H9 (cell line): ENCODE measurements around the gene RADX. TPM values are rescaled to one million over a fixed set of nuclear protein-coding genes. Genes with fewer than 3 reads are reported as not detected.

ENCODE experiments used
- DNase-seq: peaks from one replicate; pipeline ENCODE4 v3.0.0-alpha.2; 2017
- H2AFZ ChIP-seq: one replicate; pipeline ENCODE4 v1.6.1; 2013; ENCODE audit warnings: mild to moderate bottlenecking, low read length, control low read depth, moderate library complexity
- H2AK5ac ChIP-seq: 2 replicates; pipeline ENCODE4 v1.6.1; 2013; ENCODE audit warnings: low read length, control low read depth, mixed read lengths; ENCODE audit not compliant: insufficient read length
- H2BK120ac ChIP-seq: one replicate; pipeline ENCODE4 v1.6.1; 2013; ENCODE audit warnings: low read depth, mild to moderate bottlenecking, low read length, control low read depth, inconsistent platforms; ENCODE audit not compliant: poor library complexity, severe bottlenecking
- H2BK12ac ChIP-seq: 2 replicates; pipeline ENCODE4 v1.6.1; 2013; ENCODE audit warnings: low read length, control low read depth, mixed read lengths, low read depth; ENCODE audit not compliant: insufficient read length
- H2BK15ac ChIP-seq: 2 replicates; pipeline ENCODE4 v1.6.1; 2013; ENCODE audit warnings: low read depth, low read length, control low read depth
- H2BK20ac ChIP-seq: one replicate; pipeline ENCODE4 v1.6.1; 2013; ENCODE audit warnings: low read depth, mild to moderate bottlenecking, low read length, control low read depth, inconsistent platforms; ENCODE audit not compliant: poor library complexity, severe bottlenecking
- H2BK5ac ChIP-seq: 2 replicates; pipeline ENCODE4 v1.6.1; 2013; ENCODE audit warnings: low read length, control low read depth, mixed read lengths; ENCODE audit not compliant: insufficient read length
- H3K14ac ChIP-seq: 2 replicates; pipeline ENCODE4 v1.6.1; 2013; ENCODE audit warnings: low read length, control low read depth; ENCODE audit not compliant: insufficient read depth
- H3K18ac ChIP-seq: 2 replicates; pipeline ENCODE4 v1.6.1; 2013; ENCODE audit warnings: low read depth, mild to moderate bottlenecking, mixed read lengths, low read length, control low read depth; ENCODE audit not compliant: insufficient read length
- H3K23ac ChIP-seq: 2 replicates; pipeline ENCODE4 v1.6.1; 2013; ENCODE audit warnings: low read length, control low read depth, mixed read lengths, low read depth; ENCODE audit not compliant: insufficient read length
- H3K23me2 ChIP-seq: 2 replicates; pipeline ENCODE4 v1.6.1; 2013; ENCODE audit warnings: low read depth, mild to moderate bottlenecking, mixed read lengths, low read length, control low read depth; ENCODE audit not compliant: insufficient read length, poor library complexity, severe bottlenecking
- H3K27ac ChIP-seq: 2 replicates; pipeline ENCODE4 v1.5.1; 2013; ENCODE audit warnings: low read length, control low read depth, mixed read lengths, low read depth; ENCODE audit not compliant: insufficient read length
- H3K27me3 ChIP-seq: 2 replicates; pipeline ENCODE4 v1.6.1; 2013; ENCODE audit warnings: low read length, control low read depth, inconsistent platforms; ENCODE audit not compliant: insufficient read depth
- H3K4ac ChIP-seq: 2 replicates; pipeline ENCODE4 v1.6.1; 2013; ENCODE audit warnings: low read depth, mild to moderate bottlenecking, control low read depth, inconsistent platforms, low read length, moderate library complexity
- H3K4me1 ChIP-seq: 2 replicates; pipeline ENCODE4 v1.6.1; 2013; ENCODE audit warnings: low read length, control low read depth, inconsistent platforms; ENCODE audit not compliant: insufficient read depth
- H3K4me2 ChIP-seq: 2 replicates; pipeline ENCODE4 v1.6.1; 2013; ENCODE audit warnings: low read length, control low read depth, mixed read lengths; ENCODE audit not compliant: insufficient read length, insufficient read depth
- H3K56ac ChIP-seq: 2 replicates; pipeline ENCODE4 v1.6.1; 2013; ENCODE audit warnings: low read depth, mild to moderate bottlenecking, mixed read lengths, low read length, control low read depth; ENCODE audit not compliant: insufficient read length
- H3K79me1 ChIP-seq: 2 replicates; pipeline ENCODE4 v1.6.1; 2013; ENCODE audit warnings: low read depth, mild to moderate bottlenecking, moderate library complexity, low read length, control low read depth, inconsistent platforms; ENCODE audit not compliant: insufficient read depth, poor library complexity, severe bottlenecking
- H3K79me2 ChIP-seq: 2 replicates; pipeline ENCODE4 v1.6.1; 2013; ENCODE audit warnings: low read length, control low read depth, inconsistent platforms; ENCODE audit not compliant: insufficient read depth
- H3K9ac ChIP-seq: 2 replicates; pipeline ENCODE4 v1.6.1; 2013; ENCODE audit warnings: low read length, control low read depth, mixed read lengths; ENCODE audit not compliant: insufficient read length; ENCODE audit errors: extremely low read depth
- H3K9me3 ChIP-seq: one replicate; pipeline ENCODE4 v1.6.1; 2013; ENCODE audit warnings: low read depth, low read length, inconsistent platforms; ENCODE audit not compliant: control insufficient read depth
- H3T11ph ChIP-seq: one replicate; pipeline ENCODE4 v1.6.1; 2013; ENCODE audit warnings: mild to moderate bottlenecking, low read length, control low read depth, inconsistent platforms
- H4K20me1 ChIP-seq: one replicate; pipeline ENCODE4 v1.6.1; 2013; ENCODE audit not compliant: control insufficient read depth, insufficient read length, insufficient read depth
- H4K5ac ChIP-seq: 2 replicates; pipeline ENCODE4 v1.6.1; 2013; ENCODE audit warnings: low read depth, mild to moderate bottlenecking, mixed read lengths, low read length, control low read depth; ENCODE audit not compliant: insufficient read length
- H4K8ac ChIP-seq: replicated peaks from 2 replicates; pipeline ENCODE4 v1.6.1; 2013; ENCODE audit warnings: low read length, control low read depth, mixed read lengths, low read depth; ENCODE audit not compliant: insufficient read length
- H4K91ac ChIP-seq: 2 replicates; pipeline ENCODE4 v1.6.1; 2013; ENCODE audit warnings: low read depth, mild to moderate bottlenecking, moderate library complexity, mixed read lengths, low read length, control low read depth; ENCODE audit not compliant: insufficient read length
- H3K27ac Mint-ChIP-seq, 3 experiments: 2 replicates in 2 of 3; 3 replicates in 1 of 3; pipeline ENCODE4 v1.8.0; 2020 to 2021; ENCODE audit warnings: mixed read lengths in 3 of 3, mild to moderate bottlenecking in 1 of 3, moderate library complexity in 1 of 3
- H3K27me3 Mint-ChIP-seq: 2 replicates; pipeline ENCODE4 v1.8.0; 2021; ENCODE audit warnings: low read depth, mild to moderate bottlenecking, moderate library complexity, mixed read lengths
- H3K36me3 Mint-ChIP-seq, 3 experiments: 2 replicates in 2 of 3; 3 replicates in 1 of 3; pipeline ENCODE4 v1.8.0; 2020 to 2021; ENCODE audit warnings: low read depth in 3 of 3, mixed read lengths in 3 of 3; ENCODE audit not compliant: insufficient read depth in 1 of 3
- H3K4me1 Mint-ChIP-seq, 2 experiments: 2 replicates each; pipeline ENCODE4 v1.8.0; 2020; ENCODE audit warnings: mixed read lengths in 2 of 2
- H3K4me3 Mint-ChIP-seq, 2 experiments: 2 replicates in 1 of 2; 3 replicates in 1 of 2; pipeline ENCODE4 v1.8.0; 2020 to 2021; ENCODE audit warnings: mild to moderate bottlenecking in 2 of 2, mixed read lengths in 2 of 2, moderate library complexity in 1 of 2
- H3K9me3 Mint-ChIP-seq, 2 experiments: 2 replicates in 1 of 2; 3 replicates in 1 of 2; pipeline ENCODE4 v1.8.0; 2020; ENCODE audit warnings: mild to moderate bottlenecking in 2 of 2, mixed read lengths in 2 of 2, moderate library complexity in 1 of 2
- WGBS: extraction: QIAGEN DNeasy Blood & Tissue Kit; methylation state at CpG from one replicate; pipeline ENCODE4 v1.1.7; 2013; ENCODE audit warnings: missing lambda C conversion rate, low lambda C conversion rate, mixed read lengths; ENCODE audit not compliant: insufficient read length; ENCODE audit errors: extremely low coverage; 5-methylcytosine and 5-hydroxymethylcytosine counted together
- microRNA-seq: library from miRNA; unstranded; fragments of <30 nt; microRNA quantifications from one replicate; pipeline ENCODE4, GENCODE V29; 2020; ENCODE audit warnings: borderline microRNAs expressed
- total RNA-seq: library from RNA; stranded (reverse); gene quantifications from 2 replicates; pipeline ENCODE4 v1.2.1, GENCODE V29; 2021
- TF ChIP-seq, protein P1 (sequence below): fragments of 200-600 bp; sonication (generic); conservative IDR thresholded peaks from 3 replicates; pipeline ENCODE4 v1.8.0; 2021; ENCODE audit warnings: antibody characterized with exemption, mild to moderate bottlenecking

RADX gene
- total RNA-seq, 1 experiment from 2014 or later = 1.5 TPM

DNA sequence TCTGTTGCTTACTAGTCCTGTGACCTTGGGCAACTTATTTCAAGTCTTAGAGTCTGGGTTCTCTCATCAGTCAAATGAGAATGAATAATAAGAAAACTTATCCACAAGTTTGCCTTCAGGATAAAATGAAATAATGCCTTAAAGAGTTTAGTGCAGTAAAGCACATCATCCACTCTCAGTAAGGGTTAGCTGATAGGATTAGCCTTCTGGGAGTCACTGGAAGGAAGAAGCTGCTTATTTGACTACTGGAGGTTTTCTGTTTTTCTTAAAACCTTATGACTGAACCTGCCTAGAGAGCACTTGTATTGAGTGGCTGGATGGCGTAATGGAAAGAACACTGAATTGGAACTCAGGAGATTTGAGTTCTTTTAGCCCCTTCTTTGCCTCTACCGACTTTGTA is 116.6 kb downstream of the RADX start:
- no peak overlapping the region for H3K23ac ChIP-seq
- no peak overlapping the region for H3K27ac ChIP-seq
- Mint-ChIP-seq H3K4me3 (no peak overlapping the region), H3K9me3 (peaks cover 0 to 49% of the 10 kb centered on the region in 2 experiments; a peak in 4 of 5 replicates), H3K27me3 (peaks cover 70% of the 10 kb centered on the region), H3K4me1 (peaks cover 9 to 11% of the 10 kb centered on the region in 2 experiments), H3K36me3 (peaks cover 0 to 2% (median 0%) of the 10 kb centered on the region in 3 experiments; a peak in 2 of 7 replicates), H3K27ac (no peak overlapping the region)
- H3K27me3 ChIP-seq = peaks cover 10% of the 10 kb centered on the region; the same call in 1 of the 2 replicates
- no peak for DNase-seq
- no CpG with 5 or more reads among the region's 2 CpGs for WGBS
- H3K18ac ChIP-seq = no peak overlapping the region
- no peak overlapping the region for H2BK15ac ChIP-seq
- H3K56ac ChIP-seq = no peak overlapping the region
- no peak overlapping the region for H4K5ac ChIP-seq
- H2AFZ ChIP-seq = no peak overlapping the region
- no peaks in the 10 kb centered on the region for H3K79me2 ChIP-seq
- no peak overlapping the region for H2BK5ac ChIP-seq
- no peak overlapping the region for H2BK120ac ChIP-seq
- H2BK20ac ChIP-seq = no peak overlapping the region
- no peak overlapping the region for H3K14ac ChIP-seq
- no peak overlapping the region for H2BK12ac ChIP-seq
- no peak overlapping the region for H4K91ac ChIP-seq
- no peaks in the 10 kb centered on the region; the same call in 1 of the 2 replicates for H3K4me1 ChIP-seq
- no peak overlapping the region for H3K4me2 ChIP-seq
- no peak overlapping the region for H4K8ac ChIP-seq
- TF ChIP-seq, protein P1, sequence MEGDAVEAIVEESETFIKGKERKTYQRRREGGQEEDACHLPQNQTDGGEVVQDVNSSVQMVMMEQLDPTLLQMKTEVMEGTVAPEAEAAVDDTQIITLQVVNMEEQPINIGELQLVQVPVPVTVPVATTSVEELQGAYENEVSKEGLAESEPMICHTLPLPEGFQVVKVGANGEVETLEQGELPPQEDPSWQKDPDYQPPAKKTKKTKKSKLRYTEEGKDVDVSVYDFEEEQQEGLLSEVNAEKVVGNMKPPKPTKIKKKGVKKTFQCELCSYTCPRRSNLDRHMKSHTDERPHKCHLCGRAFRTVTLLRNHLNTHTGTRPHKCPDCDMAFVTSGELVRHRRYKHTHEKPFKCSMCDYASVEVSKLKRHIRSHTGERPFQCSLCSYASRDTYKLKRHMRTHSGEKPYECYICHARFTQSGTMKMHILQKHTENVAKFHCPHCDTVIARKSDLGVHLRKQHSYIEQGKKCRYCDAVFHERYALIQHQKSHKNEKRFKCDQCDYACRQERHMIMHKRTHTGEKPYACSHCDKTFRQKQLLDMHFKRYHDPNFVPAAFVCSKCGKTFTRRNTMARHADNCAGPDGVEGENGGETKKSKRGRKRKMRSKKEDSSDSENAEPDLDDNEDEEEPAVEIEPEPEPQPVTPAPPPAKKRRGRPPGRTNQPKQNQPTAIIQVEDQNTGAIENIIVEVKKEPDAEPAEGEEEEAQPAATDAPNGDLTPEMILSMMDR = no peak
- H4K20me1 ChIP-seq = no peaks in the 10 kb centered on the region
- no peaks in the 10 kb centered on the region for H3K9me3 ChIP-seq
- no peak overlapping the region for H3K9ac ChIP-seq
- no peaks in the 10 kb centered on the region for H3K79me1 ChIP-seq
- H2AK5ac ChIP-seq = no peak overlapping the region
- H3K23me2 ChIP-seq = peaks cover 5% of the 10 kb centered on the region
- H3K4ac ChIP-seq = no peak overlapping the region
- H3T11ph ChIP-seq = no peak overlapping the region

Small RNA genes within 50 kb of the gene (microRNA-seq; reads per million reads assigned to microRNA genes)
- not detected for gene MIR548AN

Other genes starting within 250 kb of the RADX start
- 0.09 and 0.13 TPM in 2 replicates for gene RNF128, start 114.7 kb downstream of the RADX start, total RNA-seq
- gene TBC1D8B, start 190.7 kb downstream of the RADX start, total RNA-seq = 2.6 TPM in 2 replicates